Progenitor cell of endocrine pancreas (in vitro differentiated cells): ENCODE results near the gene FN3KRP. TPM values are rescaled to one million over a fixed set of nuclear protein-coding genes. Genes with fewer than 3 reads are reported as not detected.
"Not testable (repeated sequence)": the region's sequence is repeated elsewhere in the genome, so short reads cannot be mapped to it uniquely, and the experiment has no call there.

Experiments used
- DNase-seq: peaks from one replicate; pipeline ENCODE4 v3.0.0; 2021; ENCODE audit warnings: low spot score; ENCODE audit not compliant: unreplicated experiment
- H3K27ac Mint-ChIP-seq: 2 replicates; pipeline ENCODE4 v1.8.0; 2021; ENCODE audit warnings: mild to moderate bottlenecking, moderate library complexity, mixed read lengths
- H3K27me3 Mint-ChIP-seq: 2 replicates; pipeline ENCODE4 v1.8.0; 2021; ENCODE audit warnings: mixed read lengths
- H3K36me3 Mint-ChIP-seq: 2 replicates; pipeline ENCODE4 v1.8.0; 2022; ENCODE audit warnings: mixed read lengths; ENCODE audit not compliant: insufficient read depth
- H3K4me1 Mint-ChIP-seq: 2 replicates; pipeline ENCODE4 v1.8.0; 2021; ENCODE audit warnings: low read depth, mixed read lengths
- H3K4me3 Mint-ChIP-seq: 2 replicates; pipeline ENCODE4 v1.8.0; 2021; ENCODE audit warnings: low read depth, mild to moderate bottlenecking, moderate library complexity, mixed read lengths
- H3K9me3 Mint-ChIP-seq: 2 replicates; pipeline ENCODE4 v1.8.0; 2021; ENCODE audit warnings: low read depth, mixed read lengths
- total RNA-seq: library from RNA; stranded (reverse); gene quantifications from 2 replicates; pipeline ENCODE4 v1.2.1, GENCODE V29; 2021
- TF ChIP-seq, protein P1 (sequence below): fragments of 200-600 bp; sonication (generic); IDR thresholded peaks from one replicate; pipeline ENCODE4 v1.5.0; 2021; ENCODE audit warnings: antibody characterized with exemption, mild to moderate bottlenecking; ENCODE audit not compliant: unreplicated experiment

Gene FN3KRP
- total RNA-seq, 1 donor from 2014 or later = 34.2 TPM

DNA sequence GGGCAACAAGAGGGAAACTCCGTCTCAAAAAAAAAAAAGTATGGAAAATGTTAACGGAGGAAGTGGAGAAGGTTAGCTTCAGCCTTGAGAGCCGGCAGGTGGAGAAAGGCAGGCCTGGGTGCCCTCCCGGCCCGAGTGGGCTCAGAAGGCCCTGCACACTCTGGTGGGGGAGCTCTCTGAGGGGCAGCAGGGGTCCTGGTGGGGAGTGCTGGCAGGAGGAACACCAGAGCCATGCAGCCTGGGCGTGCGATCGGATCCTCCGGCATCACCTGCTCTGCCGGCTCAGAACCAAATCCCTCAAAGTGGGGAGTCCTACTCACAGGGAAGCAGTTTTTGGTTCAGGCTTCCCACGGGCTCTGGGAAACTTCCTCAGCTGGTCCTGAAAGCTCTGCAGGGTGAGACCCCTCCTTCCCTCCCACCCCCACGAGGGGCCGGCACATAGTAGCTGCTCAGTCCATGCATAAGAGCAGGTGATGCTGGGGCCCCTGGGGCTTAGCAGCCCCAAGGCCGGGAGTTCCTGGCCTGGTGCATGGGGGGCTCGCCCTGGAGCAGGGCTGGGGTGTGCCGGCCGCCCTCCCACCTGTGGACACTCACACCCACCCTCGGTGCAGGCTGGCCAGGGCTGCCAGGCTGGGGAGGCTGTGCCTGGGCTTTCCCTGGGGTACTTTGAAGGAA, 20.1 kb downstream of the FN3KRP start:
- Mint-ChIP-seq H3K36me3 (peaks cover 32% of the 10 kb centered on the region), H3K4me1 (peaks cover 6% of the 10 kb centered on the region), H3K9me3 (peaks cover 15% of the 10 kb centered on the region), H3K4me3 (peak overlapping the region; percentile 77), H3K27me3 (no peaks in the 10 kb centered on the region), H3K27ac (peak overlapping the region; percentile 79)
- TF ChIP-seq, protein P1, sequence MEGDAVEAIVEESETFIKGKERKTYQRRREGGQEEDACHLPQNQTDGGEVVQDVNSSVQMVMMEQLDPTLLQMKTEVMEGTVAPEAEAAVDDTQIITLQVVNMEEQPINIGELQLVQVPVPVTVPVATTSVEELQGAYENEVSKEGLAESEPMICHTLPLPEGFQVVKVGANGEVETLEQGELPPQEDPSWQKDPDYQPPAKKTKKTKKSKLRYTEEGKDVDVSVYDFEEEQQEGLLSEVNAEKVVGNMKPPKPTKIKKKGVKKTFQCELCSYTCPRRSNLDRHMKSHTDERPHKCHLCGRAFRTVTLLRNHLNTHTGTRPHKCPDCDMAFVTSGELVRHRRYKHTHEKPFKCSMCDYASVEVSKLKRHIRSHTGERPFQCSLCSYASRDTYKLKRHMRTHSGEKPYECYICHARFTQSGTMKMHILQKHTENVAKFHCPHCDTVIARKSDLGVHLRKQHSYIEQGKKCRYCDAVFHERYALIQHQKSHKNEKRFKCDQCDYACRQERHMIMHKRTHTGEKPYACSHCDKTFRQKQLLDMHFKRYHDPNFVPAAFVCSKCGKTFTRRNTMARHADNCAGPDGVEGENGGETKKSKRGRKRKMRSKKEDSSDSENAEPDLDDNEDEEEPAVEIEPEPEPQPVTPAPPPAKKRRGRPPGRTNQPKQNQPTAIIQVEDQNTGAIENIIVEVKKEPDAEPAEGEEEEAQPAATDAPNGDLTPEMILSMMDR = no peak
- no peak for DNase-seq

DNA sequence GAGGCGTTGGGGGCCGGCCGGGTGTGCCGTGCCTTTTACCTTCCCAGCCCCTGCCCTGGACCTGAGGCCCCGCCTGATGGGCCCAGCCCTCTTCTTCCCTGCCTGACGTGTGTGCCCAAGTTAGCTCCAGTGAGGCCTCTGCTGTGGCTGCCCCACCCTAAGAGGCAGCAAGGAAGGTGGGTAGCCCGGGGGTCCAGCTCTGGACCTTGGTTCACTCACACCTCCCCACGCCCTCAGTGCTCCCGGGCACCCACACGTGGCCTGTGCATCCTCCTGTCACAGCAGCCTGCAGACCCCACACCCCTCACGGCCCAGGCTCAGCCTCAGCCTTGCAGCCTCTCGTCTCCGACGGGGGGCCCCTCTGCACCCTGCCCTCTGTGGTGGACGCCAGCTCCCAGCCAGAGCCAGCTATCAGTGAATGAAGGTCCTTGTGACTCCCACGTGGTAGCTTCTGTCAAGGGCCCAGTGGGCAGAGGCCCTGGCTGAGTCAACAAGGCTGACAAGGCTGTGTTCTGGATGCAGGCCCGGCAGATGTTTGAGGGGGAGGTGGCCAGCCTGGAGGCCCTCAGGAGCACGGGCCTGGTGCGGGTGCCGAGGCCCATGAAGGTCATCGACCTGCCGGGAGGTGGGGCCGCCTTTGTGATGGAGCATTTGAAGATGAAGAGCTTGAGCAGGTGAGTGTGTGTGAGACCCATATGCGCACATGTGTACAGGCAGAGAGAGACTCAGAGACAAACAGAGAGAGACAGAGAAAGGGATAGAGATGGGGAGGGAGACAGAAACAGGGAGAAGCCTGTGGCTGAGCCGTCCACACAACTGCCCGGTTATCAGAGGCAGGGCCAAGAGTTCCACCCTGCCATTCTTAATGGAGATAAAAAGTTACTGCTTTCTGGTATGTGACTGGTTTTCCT, 21.7 kb downstream of the FN3KRP start:
- DNase-seq = no peak
- Mint-ChIP-seq H3K4me1 (peaks cover 6% of the 10 kb centered on the region), H3K27ac (no peak overlapping the region), H3K36me3 (peaks cover 40% of the 10 kb centered on the region), H3K9me3 (peaks cover 15% of the 10 kb centered on the region), H3K27me3 (no peaks in the 10 kb centered on the region), H3K4me3 (no peak overlapping the region)
- TF ChIP-seq, protein P1 = no peak

DNA sequence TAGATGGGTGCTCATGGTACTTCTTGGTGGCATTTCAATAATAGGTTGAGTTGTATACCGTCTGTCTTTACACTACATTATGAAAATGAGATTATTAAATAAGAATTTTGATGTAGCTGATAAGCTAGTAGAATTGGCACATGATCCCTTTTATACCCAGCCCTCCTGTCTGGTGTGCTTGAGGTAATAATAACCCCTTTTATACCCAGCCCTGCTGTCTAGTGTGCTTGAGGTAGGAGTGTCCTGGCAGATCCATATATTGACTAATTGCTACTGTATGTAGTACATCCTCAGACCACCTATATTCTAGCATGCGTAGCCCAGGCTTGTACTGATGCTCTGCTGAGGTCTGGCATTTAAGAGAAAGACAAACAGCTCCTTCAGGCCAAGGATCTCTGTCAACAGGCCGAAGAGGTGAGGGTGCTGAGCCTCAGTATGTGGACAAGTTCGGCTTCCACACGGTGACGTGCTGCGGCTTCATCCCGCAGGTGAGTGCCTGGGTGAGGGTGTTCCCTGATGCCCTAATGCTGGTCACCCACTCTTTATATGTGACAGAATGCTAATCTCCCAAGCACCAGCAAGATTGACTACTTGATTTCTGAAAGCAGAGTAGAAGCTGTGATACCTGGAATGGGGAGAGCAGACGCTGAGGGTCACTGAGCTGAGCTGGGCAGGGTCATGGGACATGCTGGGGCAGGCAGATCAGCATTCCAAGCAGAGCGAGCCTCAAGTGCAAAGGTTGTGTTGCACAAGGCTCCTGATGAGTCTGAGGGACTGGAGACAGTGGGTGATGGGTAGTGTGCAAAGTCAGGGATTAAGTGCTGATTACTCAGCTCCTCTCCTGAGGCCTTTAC, 24.6 kb downstream of the FN3KRP start:
- Mint-ChIP-seq H3K4me1 (peaks cover 2% of the 10 kb centered on the region), H3K36me3 (peaks cover 56% of the 10 kb centered on the region), H3K27me3 (no peaks in the 10 kb centered on the region), H3K27ac (no peak overlapping the region), H3K9me3 (peaks cover 26% of the 10 kb centered on the region), H3K4me3 (no peak overlapping the region)
- no peak for DNase-seq
- TF ChIP-seq, protein P1 = no peak

DNA sequence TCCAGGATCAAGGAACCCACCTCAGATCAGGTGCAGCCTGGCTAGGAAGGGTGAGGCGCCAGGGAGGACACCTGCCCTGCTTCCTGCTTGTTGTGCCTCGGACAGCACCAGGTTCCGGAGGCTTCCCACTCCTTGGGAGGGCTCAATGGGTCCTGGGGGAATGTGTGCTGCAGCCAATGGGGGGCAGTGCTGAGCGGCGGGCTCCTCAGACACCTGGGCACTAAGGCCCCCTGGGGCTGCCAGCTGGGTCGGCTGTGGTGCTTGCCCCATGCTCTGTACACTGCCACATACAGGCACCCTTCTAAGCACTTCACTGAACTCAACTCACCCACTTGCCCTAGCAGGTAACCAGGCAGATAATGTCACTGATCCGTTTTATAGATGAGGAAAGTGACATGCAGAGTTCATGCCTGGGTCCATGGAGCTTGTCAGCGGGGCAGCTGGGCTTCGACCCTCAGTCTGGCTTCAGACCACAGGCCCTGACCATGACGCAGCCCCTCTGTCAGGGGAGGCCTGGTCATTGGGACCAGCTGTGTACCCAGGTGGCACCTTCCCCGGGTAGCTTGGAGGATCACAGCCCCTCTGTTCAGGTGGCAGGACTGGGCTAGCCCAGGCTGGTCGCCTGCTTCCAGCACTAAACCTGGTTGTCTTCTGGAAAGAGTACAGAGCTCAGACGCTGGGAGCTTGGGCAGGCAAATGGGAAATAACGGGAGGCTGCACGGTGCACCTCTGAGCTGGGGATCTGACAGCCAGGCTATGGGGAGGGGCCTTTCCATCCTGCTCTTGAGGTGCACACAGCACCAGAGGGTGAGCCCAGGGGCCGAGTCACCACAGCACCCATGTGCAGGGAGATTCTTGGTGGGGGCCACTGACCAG, 27.1 kb downstream of the FN3KRP start:
- TF ChIP-seq, protein P1 = no peak
- H3K9me3 Mint-ChIP-seq = peaks cover 29% of the 10 kb centered on the region
- no peaks in the 10 kb centered on the region for H3K27me3 Mint-ChIP-seq
- H3K36me3 Mint-ChIP-seq = peaks cover 59% of the 10 kb centered on the region
- H3K4me3 Mint-ChIP-seq = no peak overlapping the region
- DNase-seq = no peak
- H3K27ac Mint-ChIP-seq = no peak overlapping the region
- no peaks in the 10 kb centered on the region for H3K4me1 Mint-ChIP-seq

DNA sequence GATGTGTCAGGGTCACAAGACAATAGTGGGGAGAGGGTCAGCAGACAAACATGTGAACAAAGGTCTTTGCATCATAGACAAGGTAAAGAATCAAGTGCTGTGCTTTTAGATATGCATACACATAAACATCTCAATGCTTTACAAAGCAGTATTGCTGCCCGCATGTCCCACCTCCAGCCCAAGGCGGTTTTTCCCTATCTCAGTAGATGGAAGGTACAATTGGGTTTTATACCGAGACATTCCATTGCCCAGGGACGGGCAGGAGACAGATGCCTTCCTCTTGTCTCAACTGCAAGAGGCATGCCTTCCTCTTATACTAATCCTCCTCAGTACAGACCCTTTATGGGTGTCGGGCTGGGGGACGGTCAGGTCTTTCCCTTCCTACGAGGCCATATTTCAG, 28.2 kb downstream of the FN3KRP start:
- not testable (repeated sequence) for H3K4me3 Mint-ChIP-seq, H3K4me1 Mint-ChIP-seq, H3K27me3 Mint-ChIP-seq, DNase-seq, H3K27ac Mint-ChIP-seq
- H3K9me3 Mint-ChIP-seq = peaks cover 29% of the 10 kb centered on the region
- H3K36me3 Mint-ChIP-seq = peaks cover 62% of the 10 kb centered on the region
